ENCODE measurements around the gene SF3B2.
A peak's percentile ranks its signal among the peaks of the same experiment; 100 is the strongest.
"Not testable (repeated sequence)": the region's sequence is repeated elsewhere in the genome, so short reads cannot be mapped to it uniquely, and the experiment has no call there.

The SF3B2 gene

GRCh38 chr11:66015936-66016792, 36.0 kb upstream of the SF3B2 start:
- DNase-seq (ENCODE audit: low read depth in 2 of 2): no peak

- DNase-seq (ENCODE audit: low read depth in 2 of 2): no peak
Observed at GRCh38 chr11:66016793-66017177, 35.4 kb upstream of the SF3B2 start.

GRCh38 chr11:66017321-66017720, 34.8 kb upstream of the SF3B2 start:
- DNase-seq (ENCODE audit: low read depth in 2 of 2): no peak

GRCh38 chr11:66020212-66020611, 32.0 kb upstream of the SF3B2 start:
- DNase-seq (ENCODE audit: low read depth in 2 of 2): no peak

- no peak for DNase-seq (ENCODE audit: low read depth in 2 of 2)
Observed at GRCh38 chr11:66020618-66021357, 31.4 kb upstream of the SF3B2 start.

- peak; percentile 55 to 70 for DNase-seq (ENCODE audit: low read depth in 2 of 2)
Observed at GRCh38 chr11:66022401-66023185, 29.6 kb upstream of the SF3B2 start.

GRCh38 chr11:66023186-66023440, 29.1 kb upstream of the SF3B2 start:
- not testable (repeated sequence) for DNase-seq (ENCODE audit: low read depth in 2 of 2)

GRCh38 chr11:66026017-66026529, 26.1 kb upstream of the SF3B2 start, which contains the start of gene CATSPER1:
TSS of gene CATSPER1 (minus strand) at chr11:66026479. CDS start at chr11:66026379, 100 bp downstream.
- DNase-seq (ENCODE audit: low read depth in 2 of 2): no peak

- no peak for DNase-seq (ENCODE audit: low read depth in 2 of 2)
Observed at GRCh38 chr11:66032957-66033735, 19.0 kb upstream of the SF3B2 start.

- DNase-seq (ENCODE audit: low read depth in 2 of 2): no peak
Observed at GRCh38 chr11:66035653-66036333, 16.4 kb upstream of the SF3B2 start.

GRCh38 chr11:66036334-66036710, 15.8 kb upstream of the SF3B2 start:
- no peak for DNase-seq (ENCODE audit: low read depth in 2 of 2)

- DNase-seq (ENCODE audit: low read depth in 2 of 2): no peak
Observed at GRCh38 chr11:66037327-66037726, 14.8 kb upstream of the SF3B2 start.

GRCh38 chr11:66039765-66040164, 12.4 kb upstream of the SF3B2 start:
- DNase-seq (ENCODE audit: low read depth in 2 of 2): no peak

- DNase-seq (ENCODE audit: low read depth in 2 of 2): no peak
Observed at GRCh38 chr11:66042227-66042995, 9.8 kb upstream of the SF3B2 start.

GRCh38 chr11:66042996-66043906, 8.9 kb upstream of the SF3B2 start:
- no peak for DNase-seq (ENCODE audit: low read depth in 2 of 2)

- DNase-seq (ENCODE audit: low read depth in 2 of 2): no peak
Observed at GRCh38 chr11:66044757-66045156, 7.4 kb upstream of the SF3B2 start.

- DNase-seq (ENCODE audit: low read depth in 2 of 2): peak; percentile 61 to 84
Observed at GRCh38 chr11:66045177-66045639, 7.0 kb upstream of the SF3B2 start.

- no peak for DNase-seq (ENCODE audit: low read depth in 2 of 2)
Observed at GRCh38 chr11:66046901-66047300, 5.3 kb upstream of the SF3B2 start.
